Ramos (cell line): ENCODE results near the gene DBI.

Experiments
- in situ Hi-C: fragments of 300-500 bp; cut with MboI; formaldehyde crosslinking; loops from one replicate; pipeline ENCODE4 v1.14.3; 2022; ENCODE audit warnings: low sequenced_read_pairs; ENCODE audit not compliant: unreplicated experiment

The DBI gene

GRCh38 chr2:119366649-119367471 lies at the start of gene DBI, which contains the start of gene C2orf76:
Gene DBI, plus strand, starts transcription at chr2:119366977. Its CDS starts 75 bp downstream, at chr2:119367052.
Gene C2orf76, minus strand, starts transcription at chr2:119366834. Its CDS starts 26,875 bp downstream, at chr2:119339959.
- in situ Hi-C loops: no loop called here

- in situ Hi-C loops: no loop called here
Observed at GRCh38 chr2:119317554-119317953, 49.2 kb upstream of the DBI start.

- in situ Hi-C loops: no loop called here
Observed at GRCh38 chr2:119319593-119319992, 47.2 kb upstream of the DBI start.

GRCh38 chr2:119323459-119323858 lies 43.3 kb upstream of the DBI start:
- in situ Hi-C loops: no loop called here

GRCh38 chr2:119324685-119325270 lies 42.0 kb upstream of the DBI start:
- in situ Hi-C loops: no loop called here

- in situ Hi-C loops: no loop called here
Observed at GRCh38 chr2:119326938-119327337, 39.8 kb upstream of the DBI start.

- in situ Hi-C loops: no loop called here
Observed at GRCh38 chr2:119327431-119327830, 39.3 kb upstream of the DBI start.

- in situ Hi-C loops: no loop called here
Observed at GRCh38 chr2:119332953-119333352, 33.8 kb upstream of the DBI start.

- in situ Hi-C loops: no loop called here
Observed at GRCh38 chr2:119333360-119333759, 33.4 kb upstream of the DBI start.

- in situ Hi-C loops: no loop called here
Observed at GRCh38 chr2:119333833-119334232, 32.9 kb upstream of the DBI start.

- in situ Hi-C loops: no loop called here
Observed at GRCh38 chr2:119337749-119338148, 29.0 kb upstream of the DBI start.

- in situ Hi-C loops: no loop called here
Observed at GRCh38 chr2:119338272-119338671, 28.5 kb upstream of the DBI start.

GRCh38 chr2:119338826-119339561 lies 27.8 kb upstream of the DBI start:
- in situ Hi-C loops: no loop called here

GRCh38 chr2:119339562-119339923 lies 27.2 kb upstream of the DBI start:
- in situ Hi-C loops: no loop called here

- in situ Hi-C loops: no loop called here
Observed at GRCh38 chr2:119341684-119342083, 25.1 kb upstream of the DBI start.

- in situ Hi-C loops: no loop called here
Observed at GRCh38 chr2:119349289-119349688, 17.5 kb upstream of the DBI start.

GRCh38 chr2:119350311-119350998 lies 16.3 kb upstream of the DBI start:
- in situ Hi-C loops: no loop called here

- in situ Hi-C loops: no loop called here
Observed at GRCh38 chr2:119352357-119352756, 14.4 kb upstream of the DBI start.

GRCh38 chr2:119354860-119355259 lies 11.9 kb upstream of the DBI start:
- in situ Hi-C loops: no loop called here

- in situ Hi-C loops: no loop called here
Observed at GRCh38 chr2:119359774-119360173, 7.0 kb upstream of the DBI start.
